Activated B cell treated with CpG ODN at 0.5 μM for 24 hours (primary cell): ENCODE results near the gene TMX4. TPM values are rescaled to one million over a fixed set of nuclear protein-coding genes. Genes with fewer than 3 reads are reported as not detected.

Source experiments
- ATAC-seq: fragments of 200-7000 bp; cut with Tn5 transposase; one replicate; pipeline ENCODE4 v1.10.0; 2021; ENCODE audit warnings: low read depth, mild to moderate bottlenecking, moderate library complexity
- CTCF ChIA-PET: fragments of 350-600 bp; sonication (Branson Sonifier 250); formaldehyde crosslinking; loops from one replicate; lab custom pipeline; 2021; ENCODE audit warnings: antibody characterized with exemption; lab: Charles Lee
- POLR2A ChIA-PET: fragments of 350-600 bp; sonication (Branson Sonifier 250); formaldehyde crosslinking; loops from one replicate; lab custom pipeline; 2021; ENCODE audit warnings: antibody characterized with exemption; lab: Charles Lee
- DNase-seq: peaks from one replicate; pipeline ENCODE4 v3.0.0; 2022
- H3K27ac Mint-ChIP-seq: one replicate; pipeline ENCODE4 v1.8.0; 2020; ENCODE audit warnings: mixed read lengths
- H3K27me3 Mint-ChIP-seq: one replicate; pipeline ENCODE4 v1.8.0; 2021; ENCODE audit warnings: mixed read lengths
- H3K36me3 Mint-ChIP-seq: one replicate; pipeline ENCODE4 v1.8.0; 2021; ENCODE audit warnings: low read depth, mixed read lengths
- H3K4me1 Mint-ChIP-seq: one replicate; pipeline ENCODE4 v1.8.0; 2021; ENCODE audit warnings: mixed read lengths
- H3K4me3 Mint-ChIP-seq: one replicate; pipeline ENCODE4 v1.8.0; 2020; ENCODE audit warnings: mild to moderate bottlenecking, mixed read lengths
- H3K9me3 Mint-ChIP-seq: one replicate; pipeline ENCODE4 v1.8.0; 2020; ENCODE audit warnings: mixed read lengths
- CTCF ChIP-seq: fragments of 200-600 bp; IDR thresholded peaks from one replicate; pipeline ENCODE4 v1.8.0; 2022; ENCODE audit warnings: antibody characterized with exemption, mild to moderate bottlenecking
- intact Hi-C: fragments of 100-400 bp; cut with micrococcal nuclease; formaldehyde crosslinking; loops from one replicate; pipeline ENCODE4 v1.15.1; 2024
- total RNA-seq: library from RNA; stranded (reverse); gene quantifications from 2 replicates; pipeline ENCODE4 v1.2.3, GENCODE V29; 2022

TMX4 gene
- total RNA-seq, 1 donor from 2014 or later = 24.8 TPM

GRCh38 chr20:7977709-7978108, 41.9 kb downstream of the TMX4 start:
- Mint-ChIP-seq H3K9me3 (no peaks in the 10 kb centered on the region), H3K4me1 (no peaks in the 10 kb centered on the region), H3K4me3 (no peak overlapping the region), H3K27me3 (no peaks in the 10 kb centered on the region), H3K27ac (no peak overlapping the region), H3K36me3 (peaks cover 40% of the 10 kb centered on the region)
- CTCF ChIA-PET = no interaction called here
- ATAC-seq = no peak
- POLR2A ChIA-PET = no interaction called here
- no peak for TF ChIP-seq CTCF
- intact Hi-C loops = no loop called here
- DNase-seq = no peak

- no peak for DNase-seq
- H3K36me3 Mint-ChIP-seq = peaks cover 25% of the 10 kb centered on the region
- intact Hi-C loops = no loop called here
- POLR2A ChIA-PET = no interaction called here
- no peaks in the 10 kb centered on the region for H3K4me1 Mint-ChIP-seq
- no peak overlapping the region for H3K4me3 Mint-ChIP-seq
- H3K9me3 Mint-ChIP-seq = no peaks in the 10 kb centered on the region
- no peaks in the 10 kb centered on the region for H3K27me3 Mint-ChIP-seq
- CTCF ChIA-PET = no interaction called here
- no peak for ATAC-seq
- no peak for TF ChIP-seq CTCF
- no peak overlapping the region for H3K27ac Mint-ChIP-seq
Measured at GRCh38 chr20:7975851-7976414, 43.6 kb downstream of the TMX4 start.

GRCh38 chr20:7974785-7975435, 44.7 kb downstream of the TMX4 start:
- DNase-seq (no peak), ATAC-seq (no peak)
- Mint-ChIP-seq H3K27me3 (no peaks in the 10 kb centered on the region), H3K4me3 (no peak overlapping the region), H3K27ac (no peak overlapping the region), H3K4me1 (no peaks in the 10 kb centered on the region), H3K9me3 (no peaks in the 10 kb centered on the region), H3K36me3 (peaks cover 15% of the 10 kb centered on the region)
- POLR2A ChIA-PET = no interaction called here
- intact Hi-C loops = no loop called here
- CTCF ChIA-PET = no interaction called here
- TF ChIP-seq CTCF = no peak

GRCh38 chr20:7971536-7972280, 47.9 kb downstream of the TMX4 start:
- CTCF ChIA-PET = no interaction called here
- intact Hi-C loops = no loop called here
- Mint-ChIP-seq H3K9me3 (no peaks in the 10 kb centered on the region), H3K4me3 (no peak overlapping the region), H3K36me3 (peaks cover under 1% of the 10 kb centered on the region), H3K27me3 (no peaks in the 10 kb centered on the region), H3K27ac (no peak overlapping the region), H3K4me1 (no peaks in the 10 kb centered on the region)
- no peak for DNase-seq
- POLR2A ChIA-PET = no interaction called here
- no peak for ATAC-seq
- no peak for TF ChIP-seq CTCF

- Mint-ChIP-seq H3K9me3 (no peaks in the 10 kb centered on the region), H3K27me3 (peaks cover 3% of the 10 kb centered on the region), H3K4me1 (no peaks in the 10 kb centered on the region), H3K27ac (no peak overlapping the region), H3K36me3 (no peaks in the 10 kb centered on the region), H3K4me3 (no peak overlapping the region)
- ChIA-PET POLR2A (no interaction called here), CTCF (no interaction called here)
- DNase-seq = no peak
- ATAC-seq = no peak
- intact Hi-C loops = no loop called here
- TF ChIP-seq CTCF = no peak
Measured at GRCh38 chr20:7967199-7967844, 52.2 kb downstream of the TMX4 start.
